B cell (primary cell): Measurements from ENCODE around the gene LIN37. TPM values are rescaled to one million over a fixed set of nuclear protein-coding genes. Genes with fewer than 3 reads are reported as not detected.

Source experiments
- ATAC-seq: fragments of 200-7000 bp; cut with Tn5 transposase; one replicate; pipeline ENCODE4 v1.10.0; 2021; ENCODE audit warnings: low read depth, mild to moderate bottlenecking, moderate number of reproducible peaks, moderate library complexity
- CTCF ChIA-PET: fragments of 350-600 bp; sonication (Branson Sonifier 250); formaldehyde crosslinking; loops from one replicate; lab custom pipeline; 2021; ENCODE audit warnings: antibody characterized with exemption, inconsistent platforms; lab: Charles Lee
- POLR2A ChIA-PET: fragments of 350-600 bp; sonication (Branson Sonifier 250); formaldehyde crosslinking; loops from one replicate; lab custom pipeline; 2021; ENCODE audit warnings: antibody characterized with exemption; lab: Charles Lee
- DNase-seq: peaks from one replicate; pipeline ENCODE4 v3.0.0; 2013
- H2AFZ ChIP-seq: 2 replicates; pipeline ENCODE4 v1.6.1; 2012; ENCODE audit warnings: mild to moderate bottlenecking, low read depth, low read length; ENCODE audit not compliant: insufficient read depth, poor library complexity, severe bottlenecking
- H3K27ac ChIP-seq, 2 donors: 1 replicate in 1 of 2; 2 replicates in 1 of 2; pipeline ENCODE4 v1.5.1; 2012 to 2013; ENCODE audit warnings: low read length in 2 of 2, mild to moderate bottlenecking in 2 of 2, moderate library complexity in 1 of 2
- H3K27me3 ChIP-seq, 4 experiments: fragments of 200-600 bp in 1 of 4; sonication (generic) in 1 of 4; replicated peaks in 1 of 4; 1 replicate in 2 of 4; 2 replicates in 2 of 4; pipeline versions ENCODE4 v1.6.1 to v1.7.0; 2013 to 2016; ENCODE audit warnings: low read length in 3 of 4, mild to moderate bottlenecking in 2 of 4, mixed read lengths in 1 of 4, moderate library complexity in 1 of 4; ENCODE audit not compliant: insufficient read depth in 4 of 4, control insufficient read depth in 3 of 4; ENCODE audit errors: control extremely low read depth in 1 of 4
- H3K36me3 ChIP-seq, 2 experiments: replicated peaks in 1 of 2; 1 replicate in 1 of 2; 2 replicates in 1 of 2; pipeline versions ENCODE4 v1.6.1 to v1.7.1; 2013; ENCODE audit warnings: low read length in 1 of 2; ENCODE audit not compliant: insufficient read depth in 2 of 2, control insufficient read depth in 1 of 2; ENCODE audit errors: control extremely low read depth in 1 of 2, extremely low read depth in 1 of 2
- H3K4me1 ChIP-seq, 2 donors: fragments of 200-600 bp in 1 of 2; sonication (generic) in 1 of 2; 1 replicate in 1 of 2; 2 replicates in 1 of 2; pipeline versions ENCODE4 v1.5.1 to v1.6.1; 2013 to 2017; ENCODE audit warnings: low read length in 2 of 2; ENCODE audit not compliant: control insufficient read depth in 2 of 2, insufficient read depth in 2 of 2
- H3K4me2 ChIP-seq: replicated peaks from 2 replicates; pipeline ENCODE3; 2012; ENCODE audit warnings: mild to moderate bottlenecking, low read depth, low read length; ENCODE audit not compliant: poor library complexity, severe bottlenecking
- H3K4me3 ChIP-seq, 5 experiments: fragments of 200-600 bp in 1 of 5; sonication (generic) in 1 of 5; 1 replicate in 3 of 5; 2 replicates in 2 of 5; pipeline versions ENCODE4 v1.5.1 to v1.7.0; 2011 to 2016; ENCODE audit warnings: low read length in 4 of 5, mild to moderate bottlenecking in 4 of 5, low read depth in 2 of 5, control low read depth in 1 of 5, moderate library complexity in 1 of 5; ENCODE audit not compliant: insufficient read depth in 1 of 5; ENCODE audit errors: control extremely low read depth in 1 of 5, extremely low read depth in 1 of 5
- H3K79me2 ChIP-seq: fragments of 200-600 bp; sonication (generic); one replicate; pipeline ENCODE4 v1.6.0; 2016; ENCODE audit warnings: low read length; ENCODE audit not compliant: control insufficient read depth, insufficient read depth
- H3K9ac ChIP-seq: fragments of 200-600 bp; sonication (generic); 2 replicates; pipeline ENCODE4 v1.6.1; 2017; ENCODE audit warnings: mild to moderate bottlenecking, low read length, moderate library complexity
- H3K9me3 ChIP-seq, 3 donors: one replicate each; pipeline versions ENCODE4 v1.6.1 to v1.7.1; 2013; ENCODE audit warnings: low read length in 2 of 3; ENCODE audit not compliant: control insufficient read depth in 2 of 3, insufficient read depth in 1 of 3; ENCODE audit errors: control extremely low read depth in 1 of 3
- H4K20me1 ChIP-seq: 2 replicates; pipeline ENCODE4 v1.6.0; 2012; ENCODE audit warnings: mild to moderate bottlenecking, low read length; ENCODE audit not compliant: insufficient read depth, control insufficient read depth, poor library complexity, severe bottlenecking
- H3K27ac Mint-ChIP-seq: one replicate; pipeline ENCODE4 v1.8.0; 2021; ENCODE audit warnings: mixed read lengths
- H3K27me3 Mint-ChIP-seq: one replicate; pipeline ENCODE4 v1.8.0; 2021; ENCODE audit warnings: mixed read lengths
- H3K4me1 Mint-ChIP-seq: one replicate; pipeline ENCODE4 v1.8.0; 2021; ENCODE audit warnings: mixed read lengths
- H3K4me3 Mint-ChIP-seq: one replicate; pipeline ENCODE4 v1.8.0; 2021; ENCODE audit warnings: mixed read lengths
- H3K9me3 Mint-ChIP-seq: one replicate; pipeline ENCODE4 v1.8.0; 2022; ENCODE audit warnings: mixed read lengths; ENCODE audit not compliant: insufficient read depth
- EZH2 ChIP-seq: IDR thresholded peaks from 2 replicates; pipeline ENCODE4 v1.6.1; 2012; ENCODE audit warnings: borderline replicate concordance, low read depth, mild to moderate bottlenecking, moderate library complexity, low read length; ENCODE audit not compliant: insufficient read depth, poor library complexity, severe bottlenecking
- WGBS: methylation state at CpG from one replicate; pipeline ENCODE4 v1.1.5; 2013; ENCODE audit warnings: missing lambda C conversion rate; ENCODE audit not compliant: insufficient coverage; 5-methylcytosine and 5-hydroxymethylcytosine counted together
- intact Hi-C: fragments of 100-400 bp; cut with micrococcal nuclease; formaldehyde crosslinking; loops from one replicate; pipeline ENCODE4 v1.10.0; 2022
- polyA plus RNA-seq: library from polyadenylated mRNA; depleted of rRNA; stranded (reverse); fragments of >200 nt; gene quantifications from 2 replicates; pipeline ENCODE4 v1.2.3, GENCODE V29; 2012
- total RNA-seq, 2 donors: library from RNA; stranded (reverse); fragments of 120-200 nt in 1 of 2; gene quantifications; 1 replicate in 1 of 2; 2 replicates in 1 of 2; pipeline versions ENCODE4 v1.2.3 to v1.2.4, GENCODE V29; 2013 to 2022
- TF ChIP-seq, protein P1 (sequence below): fragments of 200-600 bp; IDR thresholded peaks from one replicate; pipeline ENCODE4 v1.8.0; 2022; ENCODE audit warnings: antibody characterized with exemption, mild to moderate bottlenecking

The LIN37 gene
- total and polyA plus RNA-seq, 2 donors (not counting 1 experiment from before 2014, with no cell fraction given): 22.3 to 64.1 TPM

DNA sequence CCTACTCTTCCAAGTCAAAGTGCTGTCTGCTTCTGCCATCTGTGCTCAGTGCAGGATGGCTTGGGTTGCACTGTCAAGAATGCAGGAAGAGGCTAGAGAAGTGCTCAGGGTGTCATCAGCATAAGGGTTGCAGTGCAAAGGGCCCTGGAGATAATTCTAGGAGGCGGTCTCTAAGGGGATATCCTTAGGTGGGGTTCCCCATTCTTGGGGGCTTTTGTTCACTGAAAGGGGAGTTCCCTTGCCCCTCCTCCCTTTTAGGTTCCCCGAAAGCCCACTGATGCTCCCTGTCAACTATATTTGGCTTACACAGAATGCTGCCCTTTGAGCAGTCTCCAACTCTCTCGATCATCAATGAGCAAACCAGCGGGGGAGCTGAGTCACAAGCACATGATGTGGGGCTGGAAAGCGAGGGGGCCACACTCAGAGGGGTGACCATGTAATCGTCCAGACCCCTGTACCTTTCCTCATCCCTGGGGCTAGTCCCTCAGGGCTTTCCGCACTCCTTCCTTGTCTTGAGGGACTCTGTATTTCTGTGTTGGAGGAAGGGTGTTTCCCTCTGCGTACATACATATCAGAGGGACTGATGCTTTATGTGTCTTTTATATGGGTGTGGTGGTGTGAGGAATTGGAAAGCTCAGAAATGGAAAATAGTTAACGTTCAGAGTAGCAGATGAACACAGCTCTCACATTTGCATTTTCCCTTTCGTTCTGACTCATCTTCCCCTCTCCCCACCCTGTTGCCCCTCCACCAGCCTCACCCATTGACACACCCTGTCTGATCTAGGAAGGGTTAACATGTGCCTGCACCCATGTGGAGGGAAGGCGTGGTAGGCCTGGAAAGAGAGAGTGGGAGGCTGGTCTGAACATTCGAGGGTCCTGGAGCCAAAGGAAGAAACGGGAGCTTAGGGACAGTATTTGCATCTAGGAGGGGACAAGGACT, 37.3 kb upstream of the LIN37 start:
- POLR2A ChIA-PET: interaction anchor here (0.6 to 4.6 kb wide), 5 partner anchors 9 to 220 kb away, joined by 3 to 53 read pairs (median 5); no protein-coding TSS in a partner anchor
- ATAC-seq (peak; percentile 55), DNase-seq (peak; percentile 73)
- peak overlapping the region; percentile 98 for H3K4me3 Mint-ChIP-seq
- CTCF ChIA-PET: interaction anchor here (0.6 to 6.5 kb wide), 6 partner anchors 8 to 182 kb away, joined by 4 to 123 read pairs (median 8); no protein-coding TSS in a partner anchor
- no peaks in the 10 kb centered on the region for H3K9me3 ChIP-seq
- H3K27me3 ChIP-seq: no peaks in the 10 kb centered on the region
- H3K4me2 ChIP-seq: peak overlapping the region; percentile 66
- no peaks in the 10 kb centered on the region for H3K9me3 Mint-ChIP-seq
- H3K27ac ChIP-seq: peak overlapping the region; percentile 85
- H2AFZ ChIP-seq: peak overlapping the region; percentile 5
- H3K27ac Mint-ChIP-seq: peak overlapping the region; percentile 99
- peak overlapping the region; percentile 41 for H3K9ac ChIP-seq
- no peaks in the 10 kb centered on the region for H3K27me3 Mint-ChIP-seq
- no peaks in the 10 kb centered on the region for H4K20me1 ChIP-seq
- TF ChIP-seq EZH2: no peak
- TF ChIP-seq, protein P1, sequence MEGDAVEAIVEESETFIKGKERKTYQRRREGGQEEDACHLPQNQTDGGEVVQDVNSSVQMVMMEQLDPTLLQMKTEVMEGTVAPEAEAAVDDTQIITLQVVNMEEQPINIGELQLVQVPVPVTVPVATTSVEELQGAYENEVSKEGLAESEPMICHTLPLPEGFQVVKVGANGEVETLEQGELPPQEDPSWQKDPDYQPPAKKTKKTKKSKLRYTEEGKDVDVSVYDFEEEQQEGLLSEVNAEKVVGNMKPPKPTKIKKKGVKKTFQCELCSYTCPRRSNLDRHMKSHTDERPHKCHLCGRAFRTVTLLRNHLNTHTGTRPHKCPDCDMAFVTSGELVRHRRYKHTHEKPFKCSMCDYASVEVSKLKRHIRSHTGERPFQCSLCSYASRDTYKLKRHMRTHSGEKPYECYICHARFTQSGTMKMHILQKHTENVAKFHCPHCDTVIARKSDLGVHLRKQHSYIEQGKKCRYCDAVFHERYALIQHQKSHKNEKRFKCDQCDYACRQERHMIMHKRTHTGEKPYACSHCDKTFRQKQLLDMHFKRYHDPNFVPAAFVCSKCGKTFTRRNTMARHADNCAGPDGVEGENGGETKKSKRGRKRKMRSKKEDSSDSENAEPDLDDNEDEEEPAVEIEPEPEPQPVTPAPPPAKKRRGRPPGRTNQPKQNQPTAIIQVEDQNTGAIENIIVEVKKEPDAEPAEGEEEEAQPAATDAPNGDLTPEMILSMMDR: no peak
- intact Hi-C loops: loop anchor here (10.0 kb wide), 2 partner anchors 194 to 366 kb away; partner anchors contain the start of genes FFAR1, HCST, NFKBID and TYROBP
- peaks cover 29 to 64% of the 10 kb centered on the region in 2 donors for H3K4me1 ChIP-seq
- H3K4me1 Mint-ChIP-seq: peaks cover 54% of the 10 kb centered on the region
- peaks cover 20% of the 10 kb centered on the region for H3K79me2 ChIP-seq
- peak overlapping the region in 2 of 5 experiments; percentile 23 to 30 for H3K4me3 ChIP-seq
- H3K36me3 ChIP-seq: no peaks in the 10 kb centered on the region
- WGBS: 66% methylated on average over 5 of the region's 13 CpGs
